RWPE1 (cell line): ENCODE measurements around the gene PAFAH1B1.

ENCODE experiments used
- CTCF ChIA-PET: fragments of 350-600 bp; sonication (Branson Sonifier 250); formaldehyde crosslinking; extraction: SDS; loops from one replicate; lab custom pipeline; 2021; lab: Yijun Ruan, JAX
- POLR2A ChIA-PET: fragments of 400-600 bp; formaldehyde crosslinking; extraction: SDS; loops from one replicate; lab custom pipeline; 2020; ENCODE audit warnings: antibody characterized with exemption; ENCODE audit not compliant: low non-redundant PET; lab: Yijun Ruan, JAX
- DNase-seq: peaks from one replicate; pipeline ENCODE4 v3.0.0; 2012; ENCODE audit warnings: low spot score
- H3K27ac ChIP-seq: fragments of 450-650 bp; 2 replicates; pipeline ENCODE4 v1.5.1; 2017
- TF ChIP-seq, protein P1 (sequence below): fragments of 450-650 bp; conservative IDR thresholded peaks from 2 replicates; pipeline ENCODE4 v1.5.1; 2017; ENCODE audit warnings: low read depth, mild to moderate bottlenecking

PAFAH1B1 gene

GRCh38 chr17:2734939-2735338 is 141.5 kb downstream of the PAFAH1B1 start:
- ChIA-PET POLR2A (no interaction called here), CTCF (interaction anchor here (0.6 kb wide), 1 partner anchor 18 kb away, joined by 3 read pairs; no protein-coding TSS in a partner anchor)
- DNase-seq = no peak
- TF ChIP-seq, protein P1, sequence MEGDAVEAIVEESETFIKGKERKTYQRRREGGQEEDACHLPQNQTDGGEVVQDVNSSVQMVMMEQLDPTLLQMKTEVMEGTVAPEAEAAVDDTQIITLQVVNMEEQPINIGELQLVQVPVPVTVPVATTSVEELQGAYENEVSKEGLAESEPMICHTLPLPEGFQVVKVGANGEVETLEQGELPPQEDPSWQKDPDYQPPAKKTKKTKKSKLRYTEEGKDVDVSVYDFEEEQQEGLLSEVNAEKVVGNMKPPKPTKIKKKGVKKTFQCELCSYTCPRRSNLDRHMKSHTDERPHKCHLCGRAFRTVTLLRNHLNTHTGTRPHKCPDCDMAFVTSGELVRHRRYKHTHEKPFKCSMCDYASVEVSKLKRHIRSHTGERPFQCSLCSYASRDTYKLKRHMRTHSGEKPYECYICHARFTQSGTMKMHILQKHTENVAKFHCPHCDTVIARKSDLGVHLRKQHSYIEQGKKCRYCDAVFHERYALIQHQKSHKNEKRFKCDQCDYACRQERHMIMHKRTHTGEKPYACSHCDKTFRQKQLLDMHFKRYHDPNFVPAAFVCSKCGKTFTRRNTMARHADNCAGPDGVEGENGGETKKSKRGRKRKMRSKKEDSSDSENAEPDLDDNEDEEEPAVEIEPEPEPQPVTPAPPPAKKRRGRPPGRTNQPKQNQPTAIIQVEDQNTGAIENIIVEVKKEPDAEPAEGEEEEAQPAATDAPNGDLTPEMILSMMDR = no peak
- no peak overlapping the region for H3K27ac ChIP-seq
